MM.1S (cell line): ENCODE measurements around the gene ALG2.

ENCODE experiments used
- DNase-seq: peaks from one replicate; pipeline ENCODE4 v3.0.0-alpha.2; 2015
- H2AFZ ChIP-seq: fragments of 300-600 bp; sonication (generic); 2 replicates; pipeline ENCODE4 v1.6.0; 2016; ENCODE audit warnings: antibody characterized with exemption, low read length
- H3F3A ChIP-seq: fragments of 300-600 bp; sonication (generic); 2 replicates; pipeline ENCODE4 v1.6.1; 2016; ENCODE audit warnings: mild to moderate bottlenecking, antibody characterized with exemption, low read length, moderate library complexity, mixed read lengths; ENCODE audit not compliant: insufficient read depth
- H3K27ac ChIP-seq: fragments of 300-600 bp; sonication (generic); 2 replicates; pipeline ENCODE4 v1.5.1; 2016; ENCODE audit warnings: mild to moderate bottlenecking, low read length
- H3K27me3 ChIP-seq: fragments of 300-600 bp; sonication (generic); replicated peaks from 2 replicates; pipeline ENCODE4 v1.6.0; 2016; ENCODE audit warnings: low read length; ENCODE audit not compliant: insufficient read depth
- H3K36me3 ChIP-seq: fragments of 300-600 bp; sonication (generic); replicated peaks from 2 replicates; pipeline ENCODE4 v1.6.1; 2016; ENCODE audit warnings: mild to moderate bottlenecking, low read length, mixed read lengths; ENCODE audit not compliant: insufficient read depth
- H3K4me1 ChIP-seq: fragments of 300-600 bp; sonication (generic); 2 replicates; pipeline ENCODE4 v1.6.1; 2016; ENCODE audit warnings: low read length, mixed read lengths
- H3K4me2 ChIP-seq: fragments of 300-600 bp; sonication (generic); 2 replicates; pipeline ENCODE4 v1.6.0; 2016; ENCODE audit warnings: low read depth, low read length
- H3K4me3 ChIP-seq: fragments of 300-600 bp; sonication (generic); 2 replicates; pipeline ENCODE4 v1.5.1; 2016; ENCODE audit warnings: low read length, mixed read lengths
- H3K79me2 ChIP-seq: fragments of 300-600 bp; sonication (generic); 2 replicates; pipeline ENCODE4 v1.6.1; 2016; ENCODE audit warnings: mixed run types, low read length, mixed read lengths
- H3K9ac ChIP-seq: fragments of 300-600 bp; sonication (generic); 2 replicates; pipeline ENCODE4 v1.6.1; 2016; ENCODE audit warnings: low read length, mixed read lengths
- H3K9me2 ChIP-seq: fragments of 300-600 bp; sonication (generic); replicated peaks from 2 replicates; pipeline ENCODE4 v1.6.1; 2016; ENCODE audit warnings: mild to moderate bottlenecking, low read length, mixed read lengths; ENCODE audit not compliant: insufficient read depth
- H3K9me3 ChIP-seq: fragments of 300-600 bp; sonication (generic); replicated peaks from 2 replicates; pipeline ENCODE4 v1.6.1; 2016; ENCODE audit warnings: mild to moderate bottlenecking, low read length, mixed read lengths; ENCODE audit not compliant: insufficient read depth
- H4K20me1 ChIP-seq: fragments of 300-600 bp; sonication (generic); 2 replicates; pipeline ENCODE4 v1.6.1; 2016; ENCODE audit warnings: mild to moderate bottlenecking, low read length, moderate library complexity, mixed read lengths; ENCODE audit not compliant: insufficient read depth
- EZH2 ChIP-seq: fragments of 300-600 bp; sonication (generic); optimal IDR thresholded peaks from 2 replicates; pipeline ENCODE3; 2017; ENCODE audit warnings: low read depth, mild to moderate bottlenecking, antibody characterized with exemption, low read length, mixed read lengths
- EZH2phosphoT487 ChIP-seq: fragments of 300-600 bp; sonication (generic); IDR thresholded peaks from 2 replicates; pipeline ENCODE4 v1.6.1; 2018; ENCODE audit warnings: antibody characterized with exemption, low read length
- TF ChIP-seq, protein P1 (sequence below): fragments of 300-600 bp; sonication (generic); IDR thresholded peaks from 2 replicates; pipeline ENCODE4 v1.5.1; 2016; ENCODE audit warnings: antibody characterized with exemption, low read length, mixed read lengths

The ALG2 gene

DNA sequence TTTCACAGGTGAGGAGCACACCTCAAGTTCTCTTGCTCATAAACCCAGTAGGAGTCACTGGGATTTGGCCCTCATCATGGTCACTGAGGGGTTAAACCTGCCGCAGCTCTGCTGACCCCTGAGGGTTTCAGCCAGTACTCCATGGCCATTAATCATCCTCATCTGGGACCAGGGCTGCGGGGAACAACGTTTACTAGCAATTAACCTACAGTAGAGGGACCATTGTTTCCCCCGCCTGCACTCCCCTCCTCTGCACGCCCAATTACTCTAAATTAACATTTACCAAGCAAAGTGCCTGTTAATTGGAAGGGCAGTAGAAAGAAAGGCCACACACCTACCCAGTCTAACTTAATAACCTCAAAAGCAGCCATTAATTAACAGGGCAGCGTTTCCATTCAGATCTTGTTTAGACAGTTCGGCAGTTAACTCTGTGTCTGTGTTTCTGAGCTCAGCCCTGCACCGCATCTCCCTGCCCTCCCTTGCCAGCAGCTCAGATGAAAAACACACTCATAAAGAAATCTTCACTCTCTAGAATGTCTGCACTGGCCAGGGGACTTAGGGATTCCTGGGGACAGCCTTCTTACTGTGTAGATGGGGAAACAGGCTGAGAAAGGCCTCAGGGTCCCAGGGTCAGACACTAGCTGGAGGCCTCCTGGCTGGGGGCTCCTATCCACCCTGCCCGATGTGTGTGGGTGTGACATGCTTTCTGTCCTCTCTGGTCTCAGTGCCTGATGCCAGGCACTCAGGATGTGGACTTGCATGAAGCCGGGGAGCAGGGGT lies 51.6 kb downstream of the ALG2 start:
- H3K4me1 ChIP-seq, result peaks cover 9% of the 10 kb centered on the region
- TF ChIP-seq, protein P1, sequence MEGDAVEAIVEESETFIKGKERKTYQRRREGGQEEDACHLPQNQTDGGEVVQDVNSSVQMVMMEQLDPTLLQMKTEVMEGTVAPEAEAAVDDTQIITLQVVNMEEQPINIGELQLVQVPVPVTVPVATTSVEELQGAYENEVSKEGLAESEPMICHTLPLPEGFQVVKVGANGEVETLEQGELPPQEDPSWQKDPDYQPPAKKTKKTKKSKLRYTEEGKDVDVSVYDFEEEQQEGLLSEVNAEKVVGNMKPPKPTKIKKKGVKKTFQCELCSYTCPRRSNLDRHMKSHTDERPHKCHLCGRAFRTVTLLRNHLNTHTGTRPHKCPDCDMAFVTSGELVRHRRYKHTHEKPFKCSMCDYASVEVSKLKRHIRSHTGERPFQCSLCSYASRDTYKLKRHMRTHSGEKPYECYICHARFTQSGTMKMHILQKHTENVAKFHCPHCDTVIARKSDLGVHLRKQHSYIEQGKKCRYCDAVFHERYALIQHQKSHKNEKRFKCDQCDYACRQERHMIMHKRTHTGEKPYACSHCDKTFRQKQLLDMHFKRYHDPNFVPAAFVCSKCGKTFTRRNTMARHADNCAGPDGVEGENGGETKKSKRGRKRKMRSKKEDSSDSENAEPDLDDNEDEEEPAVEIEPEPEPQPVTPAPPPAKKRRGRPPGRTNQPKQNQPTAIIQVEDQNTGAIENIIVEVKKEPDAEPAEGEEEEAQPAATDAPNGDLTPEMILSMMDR, result no peak
- no peak for TF ChIP-seq EZH2
- TF ChIP-seq EZH2phosphoT487, result no peak

DNA sequence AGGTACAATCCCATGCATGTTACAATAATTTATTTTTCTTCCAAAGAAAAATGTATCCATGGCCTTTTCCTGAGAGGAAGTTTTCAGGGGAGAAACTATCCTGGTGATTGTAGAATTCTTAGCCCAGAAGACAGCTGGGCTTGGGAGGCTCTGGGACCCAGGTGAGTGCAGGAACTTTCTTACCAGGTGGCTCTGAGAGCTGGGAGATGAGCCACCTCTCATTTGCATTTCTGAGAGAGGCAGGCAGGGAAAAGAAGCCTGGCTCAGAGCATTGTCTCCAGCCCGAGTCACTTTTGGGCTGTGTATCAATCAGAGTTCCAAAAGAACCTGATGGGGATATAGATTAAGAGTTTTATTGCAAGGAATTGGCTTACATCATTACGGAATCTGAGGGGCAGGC lies 52.7 kb downstream of the ALG2 start:
- DNase-seq, result no peak
- peaks cover 7% of the 10 kb centered on the region; the same call in 1 of the 2 replicates for H3F3A ChIP-seq
- peaks cover 20% of the 10 kb centered on the region for H3K4me1 ChIP-seq
- no peak overlapping the region for H3K4me2 ChIP-seq
- no peaks in the 10 kb centered on the region for H4K20me1 ChIP-seq
- no peak overlapping the region for H2AFZ ChIP-seq
- H3K27ac ChIP-seq, result no peak overlapping the region
- H3K4me3 ChIP-seq, result no peak overlapping the region
- H3K27me3 ChIP-seq, result no peaks in the 10 kb centered on the region
- H3K9me2 ChIP-seq, result no peaks in the 10 kb centered on the region
- no peak overlapping the region for H3K9ac ChIP-seq
- H3K9me3 ChIP-seq, result no peaks in the 10 kb centered on the region
- H3K79me2 ChIP-seq, result no peaks in the 10 kb centered on the region
- no peaks in the 10 kb centered on the region for H3K36me3 ChIP-seq
- TF ChIP-seq EZH2phosphoT487 (no peak), EZH2 (no peak)
- TF ChIP-seq, protein P1, result no peak

More for the DNA sequence above, 51.6 kb downstream of the ALG2 start:
- no peak for DNase-seq
- Histone ChIP-seq H2AFZ (no peak overlapping the region), H3K79me2 (no peaks in the 10 kb centered on the region), H4K20me1 (no peaks in the 10 kb centered on the region), H3K9me3 (no peaks in the 10 kb centered on the region), H3F3A (no peaks in the 10 kb centered on the region), H3K9me2 (no peaks in the 10 kb centered on the region), H3K4me2 (no peak overlapping the region), H3K4me3 (no peak overlapping the region), H3K27ac (no peak overlapping the region), H3K9ac (no peak overlapping the region), H3K36me3 (no peaks in the 10 kb centered on the region), H3K27me3 (no peaks in the 10 kb centered on the region)

DNA sequence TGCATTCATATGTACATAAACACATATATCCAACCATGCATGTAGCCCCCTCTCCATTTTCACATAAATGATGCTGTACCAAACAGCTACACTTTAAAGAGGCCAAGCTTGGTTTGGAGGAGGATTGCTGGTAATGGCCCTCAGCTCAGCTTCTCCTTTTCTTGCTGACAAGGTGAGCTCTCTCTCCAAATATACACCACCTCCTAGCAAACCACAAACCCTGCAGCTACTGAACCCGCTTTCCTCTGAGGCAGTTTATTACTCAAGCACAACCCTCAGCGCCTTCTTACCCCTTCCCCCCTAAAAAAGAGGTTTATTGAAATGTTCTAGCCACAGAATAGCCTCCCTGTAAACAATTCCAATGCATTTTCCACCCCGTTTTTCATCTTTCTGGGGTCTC lies 54.0 kb downstream of the ALG2 start:
- H3K79me2 ChIP-seq, result no peaks in the 10 kb centered on the region
- no peaks in the 10 kb centered on the region for H3K27me3 ChIP-seq
- no peak for DNase-seq
- no peaks in the 10 kb centered on the region for H3K9me3 ChIP-seq
- no peak overlapping the region for H3K4me2 ChIP-seq
- H3K4me1 ChIP-seq, result peaks cover 22% of the 10 kb centered on the region
- peaks cover 7% of the 10 kb centered on the region for H3F3A ChIP-seq
- no peaks in the 10 kb centered on the region for H3K9me2 ChIP-seq
- TF ChIP-seq, protein P1, result no peak
- TF ChIP-seq EZH2phosphoT487 (no peak), EZH2 (no peak)
- H3K27ac ChIP-seq, result no peak overlapping the region
- no peaks in the 10 kb centered on the region for H4K20me1 ChIP-seq
- H3K4me3 ChIP-seq, result no peak overlapping the region
- H2AFZ ChIP-seq, result no peak overlapping the region
- H3K36me3 ChIP-seq, result no peaks in the 10 kb centered on the region
- H3K9ac ChIP-seq, result no peak overlapping the region
